GM23248 (cell line): Measurements from ENCODE around the gene PDE6C. TPM values are rescaled to one million over a fixed set of nuclear protein-coding genes. Genes with fewer than 3 reads are reported as not detected.

Source experiments
- DNase-seq: peaks from one replicate; pipeline ENCODE4 v3.0.0-alpha.2; 2015
- H2AFZ ChIP-seq: fragments of 200-600 bp; sonication (generic); 2 replicates; pipeline ENCODE4 v1.6.1; 2016; ENCODE audit warnings: antibody characterized with exemption
- H3F3A ChIP-seq: fragments of 200-600 bp; sonication (generic); 2 replicates; pipeline ENCODE4 v1.6.1; 2016; ENCODE audit warnings: mild to moderate bottlenecking, antibody characterized with exemption, mixed run types; ENCODE audit not compliant: insufficient read depth
- H3K27ac ChIP-seq: fragments of 200-600 bp; sonication (generic); 2 replicates; pipeline ENCODE4 v1.5.1; 2016; ENCODE audit warnings: mild to moderate bottlenecking
- H3K27me3 ChIP-seq: fragments of 200-600 bp; sonication (generic); replicated peaks from 2 replicates; pipeline ENCODE4 v1.6.1; 2016; ENCODE audit warnings: mild to moderate bottlenecking; ENCODE audit not compliant: insufficient read depth
- H3K36me3 ChIP-seq: fragments of 200-600 bp; sonication (generic); 2 replicates; pipeline ENCODE4 v1.6.1; 2016; ENCODE audit warnings: low read depth, mild to moderate bottlenecking
- H3K4me1 ChIP-seq: fragments of 200-600 bp; sonication (generic); 2 replicates; pipeline ENCODE4 v1.6.1; 2016; ENCODE audit warnings: mild to moderate bottlenecking; ENCODE audit not compliant: insufficient read depth
- H3K4me2 ChIP-seq: fragments of 200-600 bp; sonication (generic); one replicate; pipeline ENCODE4 v1.6.1; 2016; ENCODE audit warnings: mild to moderate bottlenecking; ENCODE audit not compliant: unreplicated experiment
- H3K4me3 ChIP-seq: fragments of 200-600 bp; sonication (generic); 2 replicates; pipeline ENCODE4 v1.5.1; 2016; ENCODE audit warnings: mild to moderate bottlenecking
- H3K79me2 ChIP-seq: fragments of 200-600 bp; sonication (generic); 2 replicates; pipeline ENCODE4 v1.6.1; 2016; ENCODE audit warnings: mild to moderate bottlenecking; ENCODE audit not compliant: insufficient read depth
- H3K9ac ChIP-seq: fragments of 200-600 bp; sonication (generic); 2 replicates; pipeline ENCODE4 v1.6.1; 2016; ENCODE audit warnings: mild to moderate bottlenecking
- H3K9me2 ChIP-seq: fragments of 200-600 bp; sonication (generic); 2 replicates; pipeline ENCODE4 v1.6.1; 2016; ENCODE audit warnings: mixed run types, mild to moderate bottlenecking, moderate library complexity; ENCODE audit not compliant: insufficient read depth
- H3K9me3 ChIP-seq: fragments of 200-600 bp; sonication (generic); one replicate; pipeline ENCODE4 v1.6.1; 2017; ENCODE audit warnings: low read depth
- H4K20me1 ChIP-seq: fragments of 200-600 bp; sonication (generic); 2 replicates; pipeline ENCODE4 v1.6.0; 2016; ENCODE audit not compliant: insufficient read depth
- EZH2 ChIP-seq: fragments of 200-600 bp; sonication (generic); IDR thresholded peaks from 2 replicates; pipeline ENCODE4 v1.6.1; 2018; ENCODE audit warnings: antibody characterized with exemption, mild to moderate bottlenecking; ENCODE audit not compliant: insufficient read depth, poor library complexity, severe bottlenecking
- EZH2phosphoT487 ChIP-seq: fragments of 200-600 bp; sonication (generic); IDR thresholded peaks from 2 replicates; pipeline ENCODE4 v1.6.1; 2018; ENCODE audit warnings: antibody characterized with exemption, moderate library complexity, mild to moderate bottlenecking, low read depth; ENCODE audit not compliant: insufficient read depth
- WGBS, 2 experiments: methylation state at CpG; one replicate each; pipeline ENCODE4 v1.1.6; 2015 to 2017; ENCODE audit warnings: low lambda C conversion rate in 2 of 2, low coverage in 1 of 2; ENCODE audit errors: missing lambda C conversion rate in 2 of 2; 5-methylcytosine and 5-hydroxymethylcytosine counted together
- in situ Hi-C: fragments of 300-500 bp; cut with MboI; formaldehyde crosslinking; loops from 2 replicates; pipeline ENCODE4 v1.15.0; 2020
- polyA plus RNA-seq: library from polyadenylated mRNA; unstranded; fragments of >200 nt; fragmentation: Nextera tagmentation; extraction: Ambion mirVana; gene quantifications from 2 replicates; pipeline ENCODE4 v1.2.1, GENCODE V29; 2016
- total RNA-seq: library from RNA; depleted of rRNA; stranded (reverse); fragments of >200 nt; shearing (Covaris generic); gene quantifications from 2 replicates; pipeline ENCODE4 v1.2.3, GENCODE V29; 2014

The PDE6C gene
- total and polyA plus RNA-seq, 2 experiments from 2014 or later, result not detected

GRCh38 chr10:93599335-93599734 is 13.0 kb upstream of the PDE6C start:
- H3K4me2 ChIP-seq, result no peak overlapping the region
- in situ Hi-C loops, result no loop called here
- no peaks in the 10 kb centered on the region for H3K9me2 ChIP-seq
- no peak overlapping the region for H2AFZ ChIP-seq
- 23 to 46% methylated on average over 1 of the region's 1 CpG for WGBS, 2 experiments
- H3F3A ChIP-seq, result no peaks in the 10 kb centered on the region
- no peaks in the 10 kb centered on the region for H3K9me3 ChIP-seq
- H3K27me3 ChIP-seq, result peaks cover 36% of the 10 kb centered on the region
- H3K27ac ChIP-seq, result no peak overlapping the region
- H4K20me1 ChIP-seq, result no peaks in the 10 kb centered on the region
- no peaks in the 10 kb centered on the region for H3K79me2 ChIP-seq
- H3K4me1 ChIP-seq, result no peaks in the 10 kb centered on the region
- no peak overlapping the region for H3K9ac ChIP-seq
- H3K4me3 ChIP-seq, result no peak overlapping the region
- TF ChIP-seq EZH2, result no peak
- TF ChIP-seq EZH2phosphoT487, result no peak
- DNase-seq, result no peak
- H3K36me3 ChIP-seq, result no peaks in the 10 kb centered on the region

GRCh38 chr10:93599778-93600177 is 12.6 kb upstream of the PDE6C start:
- TF ChIP-seq EZH2 (no peak), EZH2phosphoT487 (no peak)
- Histone ChIP-seq H3K9ac (no peak overlapping the region), H3K4me1 (no peaks in the 10 kb centered on the region), H3K79me2 (no peaks in the 10 kb centered on the region), H3K4me3 (no peak overlapping the region), H3K9me3 (no peaks in the 10 kb centered on the region), H3K4me2 (no peak overlapping the region), H3K9me2 (no peaks in the 10 kb centered on the region), H4K20me1 (no peaks in the 10 kb centered on the region), H3K27me3 (peaks cover 40% of the 10 kb centered on the region), H3K36me3 (no peaks in the 10 kb centered on the region), H3K27ac (no peak overlapping the region), H2AFZ (no peak overlapping the region), H3F3A (no peaks in the 10 kb centered on the region)
- no peak for DNase-seq
- WGBS, 2 experiments, result 52 to 57% methylated on average over 4 of the region's 4 CpGs
- in situ Hi-C loops, result no loop called here

- no peak overlapping the region for H2AFZ ChIP-seq
- TF ChIP-seq EZH2phosphoT487 (no peak), EZH2 (no peak)
- H3K4me3 ChIP-seq, result peak overlapping the region; percentile 51; the same call in 1 of the 2 replicates
- H3K27me3 ChIP-seq, result peaks cover 43% of the 10 kb centered on the region
- H3K9me2 ChIP-seq, result no peaks in the 10 kb centered on the region
- H3K36me3 ChIP-seq, result no peaks in the 10 kb centered on the region
- no peak overlapping the region for H3K9ac ChIP-seq
- no peaks in the 10 kb centered on the region for H3F3A ChIP-seq
- H4K20me1 ChIP-seq, result no peaks in the 10 kb centered on the region
- no peaks in the 10 kb centered on the region for H3K4me1 ChIP-seq
- H3K4me2 ChIP-seq, result no peak overlapping the region
- 12 to 29% methylated on average over 22 to 59 of the region's 60 CpGs for WGBS, 2 experiments
- no peaks in the 10 kb centered on the region for H3K9me3 ChIP-seq
- in situ Hi-C loops, result no loop called here
- H3K79me2 ChIP-seq, result no peaks in the 10 kb centered on the region
- no peak overlapping the region for H3K27ac ChIP-seq
- DNase-seq, result peak; percentile 63
These were observed 11.7 kb upstream of the PDE6C start for GRCh38 chr10:93600446-93601145.

GRCh38 chr10:93601146-93601773 is 11.1 kb upstream of the PDE6C start, which contains the start of gene RBP4:
Gene RBP4 (minus strand): TSS chr10:93601235. CDS start chr10:93601028, 207 bp downstream.
- H3K79me2 ChIP-seq, result no peaks in the 10 kb centered on the region
- H3K9me3 ChIP-seq, result no peaks in the 10 kb centered on the region
- peak within 1 kb of the TSS; percentile 51 for H3K4me3 ChIP-seq
- H3K27ac ChIP-seq, result no peak within 1 kb of the TSS
- peak; percentile 30 for DNase-seq
- H3K4me1 ChIP-seq, result no peaks in the 10 kb centered on the region
- H4K20me1 ChIP-seq, result no peaks in the 10 kb centered on the region
- peak within 1 kb of the TSS; percentile 31 for H3K4me2 ChIP-seq
- no peak within 1 kb of the TSS for H2AFZ ChIP-seq
- no peaks in the 10 kb centered on the region for H3F3A ChIP-seq
- no peaks in the 10 kb centered on the region for H3K36me3 ChIP-seq
- TF ChIP-seq EZH2phosphoT487 (no peak), EZH2 (no peak)
- H3K9ac ChIP-seq, result no peak within 1 kb of the TSS
- 3% methylated on average over 38 to 40 of the region's 63 CpGs for WGBS, 2 experiments
- in situ Hi-C loops, result no loop called here
- no peaks in the 10 kb centered on the region for H3K9me2 ChIP-seq
- H3K27me3 ChIP-seq, result peaks cover 43% of the 10 kb centered on the region
